Measurements from ENCODE around the gene BPIFB1.
A peak's percentile ranks its signal among the peaks of the same experiment; 100 is the strongest.

The BPIFB1 gene, protein sequence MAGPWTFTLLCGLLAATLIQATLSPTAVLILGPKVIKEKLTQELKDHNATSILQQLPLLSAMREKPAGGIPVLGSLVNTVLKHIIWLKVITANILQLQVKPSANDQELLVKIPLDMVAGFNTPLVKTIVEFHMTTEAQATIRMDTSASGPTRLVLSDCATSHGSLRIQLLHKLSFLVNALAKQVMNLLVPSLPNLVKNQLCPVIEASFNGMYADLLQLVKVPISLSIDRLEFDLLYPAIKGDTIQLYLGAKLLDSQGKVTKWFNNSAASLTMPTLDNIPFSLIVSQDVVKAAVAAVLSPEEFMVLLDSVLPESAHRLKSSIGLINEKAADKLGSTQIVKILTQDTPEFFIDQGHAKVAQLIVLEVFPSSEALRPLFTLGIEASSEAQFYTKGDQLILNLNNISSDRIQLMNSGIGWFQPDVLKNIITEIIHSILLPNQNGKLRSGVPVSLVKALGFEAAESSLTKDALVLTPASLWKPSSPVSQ

GRCh38 chr20:33282991-33283555 lies at the start of gene BPIFB1:
Gene BPIFB1, plus strand, starts transcription at chr20:33283214. Its CDS starts 2,860 bp downstream, at chr20:33286074.
- DNase-seq (ENCODE audit: low spot score): no peak

DNA sequence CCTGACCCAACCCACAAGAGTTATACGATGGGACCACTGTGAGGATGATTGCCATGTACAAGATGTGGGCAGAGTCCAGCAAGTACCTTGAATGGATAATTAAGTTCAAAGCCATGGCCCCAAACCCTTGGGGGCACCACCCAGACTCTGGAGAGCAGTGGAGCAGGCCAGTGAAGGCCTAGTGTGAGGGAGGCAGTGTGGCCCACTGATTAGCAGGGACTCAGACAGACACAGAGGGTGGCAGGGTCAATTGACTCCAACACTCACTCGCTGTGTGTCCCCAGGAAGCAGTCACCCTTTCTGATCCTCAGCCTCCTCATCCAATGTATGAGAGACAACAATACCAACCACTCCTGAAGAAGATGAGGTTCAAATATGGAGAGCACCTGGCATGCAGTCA lies 49.0 kb upstream of the BPIFB1 start:
- DNase-seq (ENCODE audit: low spot score): no peak

DNA sequence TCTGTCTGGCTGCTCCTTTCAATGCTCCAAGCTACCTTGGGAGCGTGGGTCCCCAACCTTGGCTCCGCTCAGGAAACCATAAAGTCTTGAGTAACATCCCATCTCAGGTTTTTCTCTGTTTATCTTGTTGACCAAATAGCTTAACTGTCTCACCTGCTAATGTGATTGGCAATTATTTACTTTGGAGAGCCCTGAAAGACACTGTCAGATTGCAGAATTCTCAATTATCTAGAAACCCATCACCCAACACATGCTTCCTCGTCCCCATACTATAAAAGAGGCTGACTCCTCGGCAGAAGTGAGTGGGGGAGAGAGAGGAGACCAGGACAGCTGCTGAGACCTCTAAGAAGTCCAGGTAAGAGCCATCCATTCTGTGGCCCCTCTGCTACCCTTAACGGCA lies 47.3 kb upstream of the BPIFB1 start, which contains the start of gene BPIFA1:
TSS of gene BPIFA1 (plus strand) at position 301 of the 400 bp plus-strand sequence. CDS start 1,716 bp downstream, outside the sequence.
- no peak for DNase-seq (ENCODE audit: low spot score)

GRCh38 chr20:33236351-33236750 lies 46.7 kb upstream of the BPIFB1 start:
- DNase-seq (ENCODE audit: low spot score): no peak

GRCh38 chr20:33237989-33238388 lies 45.0 kb upstream of the BPIFB1 start:
- DNase-seq (ENCODE audit: low spot score): no peak

DNA sequence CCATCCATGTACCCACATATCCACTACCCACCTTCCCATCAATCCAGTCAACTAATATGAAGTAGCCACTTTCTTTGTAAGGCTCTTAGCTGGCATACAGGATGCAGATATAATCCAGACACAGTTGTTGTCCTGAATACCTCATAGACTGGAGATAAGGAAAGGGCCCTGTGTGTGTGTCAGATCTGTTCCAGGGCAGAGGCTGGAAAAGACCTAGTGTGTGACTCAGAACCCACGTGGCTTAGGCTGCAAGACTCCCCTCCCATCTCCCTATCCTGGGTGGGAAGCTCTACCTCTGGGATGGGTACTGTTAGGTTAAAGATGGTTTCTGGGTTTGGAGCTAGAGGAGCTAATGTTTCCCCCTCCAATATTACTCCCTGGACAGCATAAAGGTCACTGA lies 43.6 kb upstream of the BPIFB1 start:
- DNase-seq (ENCODE audit: low spot score): no peak

- DNase-seq (ENCODE audit: low spot score): no peak
These were observed 42.9 kb upstream of the BPIFB1 start for GRCh38 chr20:33239979-33240736.

GRCh38 chr20:33240923-33241322 lies 42.1 kb upstream of the BPIFB1 start:
- no peak for DNase-seq (ENCODE audit: low spot score)

DNA sequence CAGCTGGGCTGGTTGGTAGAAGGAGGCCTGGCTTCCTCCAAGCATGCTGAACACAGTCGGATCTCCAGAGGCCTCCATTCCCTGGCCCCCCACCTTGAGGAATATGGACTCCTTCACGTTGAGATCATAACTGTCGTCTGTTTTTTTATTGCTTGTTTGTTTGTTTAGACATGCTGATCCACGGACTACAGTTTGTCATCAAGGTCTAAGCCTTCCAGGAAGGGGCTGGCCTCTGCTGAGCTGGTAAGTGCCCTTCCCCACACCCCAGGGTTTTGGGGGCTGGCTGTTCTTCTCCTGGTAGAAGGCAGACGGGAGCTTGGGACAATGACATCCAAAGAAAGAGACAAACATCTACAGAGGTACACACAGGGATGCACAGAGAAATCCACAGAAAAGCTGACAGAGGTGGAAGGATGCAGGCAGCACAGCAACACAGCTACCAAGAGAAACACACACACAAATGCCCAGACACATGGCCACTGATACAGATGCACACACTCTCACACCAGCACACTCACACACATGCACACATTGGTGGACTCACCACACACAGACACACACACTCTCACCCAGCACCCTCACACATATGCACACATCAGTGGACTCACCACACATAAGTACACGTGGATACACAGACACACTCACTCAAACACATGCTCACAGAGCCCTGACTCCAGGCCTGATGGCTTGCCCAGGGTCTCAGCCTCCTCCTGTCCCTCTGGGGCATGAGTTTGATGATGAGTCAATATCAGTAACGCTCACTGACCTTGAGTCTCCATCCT lies 40.5 kb upstream of the BPIFB1 start:
- DNase-seq (ENCODE audit: low spot score): no peak

DNA sequence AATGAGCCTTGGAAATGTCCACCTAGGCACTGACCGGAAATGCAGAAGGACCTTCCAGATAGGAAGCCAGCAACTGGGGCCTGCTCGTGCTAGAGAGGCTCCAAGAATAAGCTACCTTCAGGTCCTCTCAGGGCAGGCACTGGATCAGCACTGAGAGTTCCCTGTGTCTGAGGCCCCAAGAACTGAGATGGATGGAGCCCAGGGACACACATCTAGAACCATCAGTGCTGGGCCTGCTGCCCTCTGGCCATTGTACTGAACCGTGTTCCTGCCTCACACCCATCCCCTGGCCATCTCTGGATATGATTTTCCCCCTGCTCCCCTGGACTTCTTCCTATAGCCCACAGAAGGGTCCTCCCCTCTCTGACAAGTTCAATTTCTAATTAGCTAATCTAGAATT lies 36.9 kb upstream of the BPIFB1 start:
- no peak for DNase-seq (ENCODE audit: low spot score)

GRCh38 chr20:33249456-33249855 lies 33.6 kb upstream of the BPIFB1 start:
- no peak for DNase-seq (ENCODE audit: low spot score)

GRCh38 chr20:33250666-33251065 lies 32.3 kb upstream of the BPIFB1 start:
- no peak for DNase-seq (ENCODE audit: low spot score)

GRCh38 chr20:33251496-33251895 lies 31.5 kb upstream of the BPIFB1 start:
- no peak for DNase-seq (ENCODE audit: low spot score)

DNA sequence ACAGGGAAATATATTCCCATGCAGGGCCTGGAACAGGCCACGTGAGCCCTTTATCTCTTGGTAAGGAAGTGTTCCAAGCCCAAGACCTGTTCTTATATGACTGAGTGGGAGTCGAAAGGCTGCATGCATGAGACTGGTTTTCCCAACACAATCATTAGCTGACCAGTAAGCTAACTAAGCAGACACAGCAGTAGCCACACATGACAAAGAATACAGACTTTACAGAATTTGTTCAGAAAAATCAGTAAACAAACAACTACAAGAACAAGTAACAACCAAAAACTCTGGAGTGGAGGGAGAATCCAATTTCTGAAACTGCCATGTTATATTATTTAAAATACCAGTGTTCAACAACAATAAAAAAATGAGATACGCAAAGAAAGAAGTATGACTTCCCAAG lies 30.6 kb upstream of the BPIFB1 start:
- DNase-seq (ENCODE audit: low spot score): no peak

- DNase-seq (ENCODE audit: low spot score): no peak
These were observed 28.0 kb upstream of the BPIFB1 start for GRCh38 chr20:33255005-33255404.

GRCh38 chr20:33257237-33257636 lies 25.8 kb upstream of the BPIFB1 start:
- no peak for DNase-seq (ENCODE audit: low spot score)

GRCh38 chr20:33259371-33259770 lies 23.6 kb upstream of the BPIFB1 start:
- DNase-seq (ENCODE audit: low spot score): no peak

GRCh38 chr20:33261465-33261864 lies 21.5 kb upstream of the BPIFB1 start:
- no peak for DNase-seq (ENCODE audit: low spot score)

DNA sequence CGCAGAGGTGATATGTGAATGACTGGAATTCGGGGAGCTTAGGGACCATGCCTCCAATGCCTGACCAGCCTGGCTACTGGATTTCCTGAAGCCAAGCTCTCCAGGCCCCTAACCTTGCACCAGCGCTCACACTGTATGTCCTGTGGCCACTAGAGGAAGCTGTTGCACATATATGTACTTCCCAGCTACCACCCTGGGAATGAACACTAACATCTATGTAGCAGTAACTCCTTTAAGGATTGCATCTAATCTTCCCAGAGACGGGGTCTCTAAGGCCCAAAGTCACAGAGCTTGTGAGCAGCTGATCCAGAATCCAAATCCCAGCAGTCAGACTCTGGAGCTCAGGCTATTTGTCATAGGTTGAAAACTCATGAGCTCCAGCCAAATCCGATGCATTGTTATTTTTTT lies 20.4 kb upstream of the BPIFB1 start:
- peak; percentile 73 for DNase-seq (ENCODE audit: low spot score)

DNA sequence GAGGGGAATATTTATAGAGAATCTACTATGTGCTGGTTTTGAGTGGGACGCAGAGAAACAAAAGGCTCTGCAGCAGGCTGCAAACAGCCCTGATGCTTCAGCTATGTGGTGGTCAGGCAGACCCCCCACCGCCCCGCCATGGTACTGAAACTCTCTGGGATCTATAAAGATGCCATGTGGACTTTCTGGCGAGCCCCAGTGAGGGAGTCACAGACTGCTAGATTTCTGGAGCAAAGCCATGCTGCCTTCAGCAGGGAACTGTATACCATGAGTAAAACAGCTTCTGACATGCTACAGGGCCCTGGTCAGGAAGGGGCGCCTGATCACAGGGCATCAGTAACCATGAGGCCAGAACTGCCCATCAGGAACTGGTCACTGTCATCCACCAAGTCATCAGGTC lies 19.2 kb upstream of the BPIFB1 start:
- no peak for DNase-seq (ENCODE audit: low spot score)

DNA sequence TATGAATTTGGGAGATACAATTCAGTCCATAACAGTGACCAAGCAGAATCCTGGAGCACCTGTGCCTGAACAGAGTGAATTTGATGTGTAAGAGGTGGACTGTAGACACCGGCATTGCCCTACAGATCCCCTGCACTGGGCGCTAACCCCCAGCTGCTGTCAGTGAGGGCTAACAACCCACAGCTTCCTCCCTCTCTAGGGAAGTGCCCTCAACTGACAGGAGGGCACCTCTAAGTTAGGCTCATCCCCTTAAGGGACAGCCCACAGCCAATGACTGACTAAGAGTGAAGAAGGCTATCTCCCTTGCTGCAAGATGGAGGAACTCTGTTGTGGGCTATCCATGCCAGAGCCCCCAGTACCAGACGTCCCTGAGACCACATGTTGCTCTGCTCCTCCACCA lies 15.3 kb upstream of the BPIFB1 start:
- DNase-seq (ENCODE audit: low spot score): no peak
